Activated CD4-positive, CD25-positive, alpha-beta regulatory T cell treated with anti-CD3 and anti-CD28 coated beads, Interleukin-2, amount 50 U/mL, for 16 hours (primary cell): Measurements from ENCODE around the gene TAGLN.

Experiments
- DNase-seq: peaks from one replicate; pipeline ENCODE4 v3.0.0-alpha.2; 2020; ENCODE audit warnings: low read depth, low spot score

Gene TAGLN

GRCh38 chr11:117230999-117231841 is 32.0 kb downstream of the TAGLN start:
- DNase-seq, result no peak

- no peak for DNase-seq
Observed at GRCh38 chr11:117231842-117232091, 32.6 kb downstream of the TAGLN start, which contains the start of gene PCSK7. TSS of gene PCSK7 (minus strand) at chr11:117232073. CDS start at chr11:117229844, 2,229 bp downstream.

- DNase-seq, result peak; percentile 48
Observed at GRCh38 chr11:117232092-117232878, 33.1 kb downstream of the TAGLN start, which contains the start of gene RNF214. TSS of gene RNF214 (plus strand) at chr11:117232671. CDS start at chr11:117234273, 1,602 bp downstream.

GRCh38 chr11:117232911-117233409 is 33.8 kb downstream of the TAGLN start:
- DNase-seq, result no peak

- DNase-seq, result no peak
Observed at GRCh38 chr11:117238221-117238620, 39.1 kb downstream of the TAGLN start.

GRCh38 chr11:117239295-117239694 is 40.1 kb downstream of the TAGLN start:
- DNase-seq, result no peak

GRCh38 chr11:117248341-117248740 is 49.2 kb downstream of the TAGLN start:
- no peak for DNase-seq

- DNase-seq, result no peak
Observed at GRCh38 chr11:117249571-117249970, 50.4 kb downstream of the TAGLN start.

GRCh38 chr11:117251506-117251905 is 52.3 kb downstream of the TAGLN start:
- no peak for DNase-seq

GRCh38 chr11:117255966-117256365 is 56.8 kb downstream of the TAGLN start:
- DNase-seq, result no peak

- no peak for DNase-seq
Observed at GRCh38 chr11:117256573-117256972, 57.4 kb downstream of the TAGLN start.
